ENCODE measurements around the gene PLSCR1.
A peak's percentile ranks its signal among the peaks of the same experiment; 100 is the strongest.

The PLSCR1 gene

GRCh38 chr3:146470425-146470990, 73.9 kb downstream of the PLSCR1 start:
- no peak for DNase-seq

- peak; percentile 84 for DNase-seq
Observed at GRCh38 chr3:146469150-146470017, 75.0 kb downstream of the PLSCR1 start, which contains the start of gene PLSCR2. Gene PLSCR2, minus strand, starts transcription at chr3:146469561. Its CDS starts 9,657 bp downstream, at chr3:146459904.

- no peak for DNase-seq
Observed at GRCh38 chr3:146468671-146469149, 75.7 kb downstream of the PLSCR1 start.

- no peak for DNase-seq
Observed at GRCh38 chr3:146468234-146468633, 76.2 kb downstream of the PLSCR1 start.

- no peak for DNase-seq
Observed at GRCh38 chr3:146466604-146467003, 77.8 kb downstream of the PLSCR1 start.

- DNase-seq: no peak
Observed at GRCh38 chr3:146465693-146466465, 78.5 kb downstream of the PLSCR1 start.
